Muscle layer of colon (tissue), 2 donors: ENCODE results near the gene ZNF565.

Experiments
- H3K27ac ChIP-seq: one replicate; pipeline ENCODE4 v1.7.0; 2013; ENCODE audit warnings: low read depth, mild to moderate bottlenecking, low read length, moderate library complexity
- H3K27me3 ChIP-seq, 2 donors: one replicate each; pipeline ENCODE4 v1.7.0; 2013; ENCODE audit warnings: low read length in 2 of 2, mild to moderate bottlenecking in 2 of 2; ENCODE audit not compliant: insufficient read depth in 2 of 2, control insufficient read depth in 1 of 2
- H3K36me3 ChIP-seq: one replicate; pipeline ENCODE4 v1.7.0; 2013; ENCODE audit warnings: mild to moderate bottlenecking, low read length; ENCODE audit not compliant: insufficient read depth
- H3K4me1 ChIP-seq: one replicate; pipeline ENCODE4 v1.7.0; 2013; ENCODE audit warnings: mild to moderate bottlenecking, low read length; ENCODE audit not compliant: insufficient read depth
- H3K4me3 ChIP-seq, 2 donors: one replicate each; pipeline ENCODE4 v1.7.0; 2013; ENCODE audit warnings: low read length in 2 of 2, low read depth in 1 of 2, mild to moderate bottlenecking in 1 of 2, moderate library complexity in 1 of 2
- H3K9ac ChIP-seq: one replicate; pipeline ENCODE4 v1.7.0; 2013; ENCODE audit warnings: low read length
- H3K9me3 ChIP-seq: one replicate; pipeline ENCODE4 v1.7.0; 2013; ENCODE audit warnings: mild to moderate bottlenecking, low read length
- donor health status: abdominal sarcoma.
- donor health status: Adenocarcinoma of cecum.

The ZNF565 gene

GRCh38 chr19:36214386-36215275, at the start of gene ZNF565, which contains the start of gene ZNF146:
ZNF565 (minus strand) TSS chr19:36214665; CDS start chr19:36201985, 12,680 bp downstream.
ZNF146 (plus strand) TSS chr19:36215106; CDS start chr19:36236441, 21,335 bp downstream.
- H3K27ac ChIP-seq: peak within 1 kb of the TSS; percentile 91
- H3K4me1 ChIP-seq: peaks cover 6% of the 10 kb centered on the region
- peak within 1 kb of the TSS; percentile 75 to 96 for H3K4me3 ChIP-seq
- no peaks in the 10 kb centered on the region for H3K9me3 ChIP-seq
- H3K27me3 ChIP-seq: no peaks in the 10 kb centered on the region
- no peaks in the 10 kb centered on the region for H3K36me3 ChIP-seq
- H3K9ac ChIP-seq: peak within 1 kb of the TSS; percentile 95

GRCh38 chr19:36259211-36259610, 44.7 kb upstream of the ZNF565 start:
- H3K36me3 ChIP-seq: no peaks in the 10 kb centered on the region
- no peak overlapping the region for H3K4me3 ChIP-seq
- H3K27ac ChIP-seq: no peak overlapping the region
- H3K27me3 ChIP-seq: no peaks in the 10 kb centered on the region
- H3K4me1 ChIP-seq: no peaks in the 10 kb centered on the region
- H3K9ac ChIP-seq: no peak overlapping the region
- no peaks in the 10 kb centered on the region for H3K9me3 ChIP-seq

GRCh38 chr19:36258028-36258875, 43.8 kb upstream of the ZNF565 start:
- Histone ChIP-seq H3K4me1 (no peaks in the 10 kb centered on the region), H3K9ac (no peak overlapping the region), H3K27ac (no peak overlapping the region), H3K36me3 (no peaks in the 10 kb centered on the region), H3K9me3 (no peaks in the 10 kb centered on the region), H3K4me3 (peak overlapping the region in 1 of 2 donors; percentile 50), H3K27me3 (no peaks in the 10 kb centered on the region)

- Histone ChIP-seq H3K9ac (no peak overlapping the region), H3K27me3 (no peaks in the 10 kb centered on the region), H3K4me3 (peak overlapping the region; percentile 50 to 54), H3K36me3 (no peaks in the 10 kb centered on the region), H3K4me1 (no peaks in the 10 kb centered on the region), H3K9me3 (no peaks in the 10 kb centered on the region), H3K27ac (no peak overlapping the region)
These were observed 43.0 kb upstream of the ZNF565 start for GRCh38 chr19:36257520-36257876.

- Histone ChIP-seq H3K4me1 (no peaks in the 10 kb centered on the region), H3K36me3 (no peaks in the 10 kb centered on the region), H3K9ac (no peak overlapping the region), H3K9me3 (no peaks in the 10 kb centered on the region), H3K27me3 (no peaks in the 10 kb centered on the region), H3K4me3 (peak overlapping the region; percentile 50 to 54), H3K27ac (no peak overlapping the region)
These were observed 42.5 kb upstream of the ZNF565 start for GRCh38 chr19:36256853-36257519.

- Histone ChIP-seq H3K27me3 (no peaks in the 10 kb centered on the region), H3K36me3 (no peaks in the 10 kb centered on the region), H3K27ac (no peak overlapping the region), H3K9ac (no peak overlapping the region), H3K4me3 (no peak overlapping the region), H3K4me1 (no peaks in the 10 kb centered on the region), H3K9me3 (no peaks in the 10 kb centered on the region)
These were observed 41.6 kb upstream of the ZNF565 start for GRCh38 chr19:36256064-36256463.

- H3K27me3 ChIP-seq: no peaks in the 10 kb centered on the region
- no peak overlapping the region for H3K4me3 ChIP-seq
- H3K9ac ChIP-seq: no peak overlapping the region
- H3K4me1 ChIP-seq: no peaks in the 10 kb centered on the region
- H3K9me3 ChIP-seq: no peaks in the 10 kb centered on the region
- no peaks in the 10 kb centered on the region for H3K36me3 ChIP-seq
- no peak overlapping the region for H3K27ac ChIP-seq
These were observed 40.9 kb upstream of the ZNF565 start for GRCh38 chr19:36255316-36255715.

- H3K4me3 ChIP-seq: no peak overlapping the region
- no peaks in the 10 kb centered on the region for H3K27me3 ChIP-seq
- no peak overlapping the region for H3K9ac ChIP-seq
- no peaks in the 10 kb centered on the region for H3K36me3 ChIP-seq
- no peaks in the 10 kb centered on the region for H3K4me1 ChIP-seq
- H3K9me3 ChIP-seq: no peaks in the 10 kb centered on the region
- H3K27ac ChIP-seq: no peak overlapping the region
These were observed 40.4 kb upstream of the ZNF565 start for GRCh38 chr19:36254848-36255247.

GRCh38 chr19:36252047-36252446, 37.6 kb upstream of the ZNF565 start:
- H3K4me1 ChIP-seq: no peaks in the 10 kb centered on the region
- no peak overlapping the region for H3K27ac ChIP-seq
- H3K9ac ChIP-seq: no peak overlapping the region
- H3K9me3 ChIP-seq: no peaks in the 10 kb centered on the region
- H3K27me3 ChIP-seq: no peaks in the 10 kb centered on the region
- H3K4me3 ChIP-seq: no peak overlapping the region
- H3K36me3 ChIP-seq: no peaks in the 10 kb centered on the region

GRCh38 chr19:36246006-36246481, 31.6 kb upstream of the ZNF565 start:
- Histone ChIP-seq H3K4me1 (peaks cover 8% of the 10 kb centered on the region), H3K4me3 (peak overlapping the region in 1 of 2 donors; percentile 63), H3K9ac (no peak overlapping the region), H3K27me3 (peaks cover 5 to 10% of the 10 kb centered on the region in 2 donors), H3K36me3 (no peaks in the 10 kb centered on the region), H3K27ac (no peak overlapping the region), H3K9me3 (no peaks in the 10 kb centered on the region)
